NT2/D1 (cell line): ENCODE results near the gene ZNF443.
"Not testable (repeated sequence)": the region's sequence is repeated elsewhere in the genome, so short reads cannot be mapped to it uniquely, and the experiment has no call there.

Source experiments
- DNase-seq: peaks from one replicate; pipeline ENCODE4 v3.0.0-alpha.2; 2011; ENCODE audit warnings: low read depth, low spot score
- H3K27me3 ChIP-seq: 2 replicates; pipeline ENCODE4 v1.6.0; 2011; ENCODE audit warnings: mild to moderate bottlenecking; ENCODE audit not compliant: insufficient read length, insufficient read depth
- H3K36me3 ChIP-seq: 2 replicates; pipeline ENCODE4 v1.6.1; 2011; ENCODE audit warnings: mild to moderate bottlenecking, low read length, mixed read lengths; ENCODE audit not compliant: insufficient read depth, insufficient read length
- H3K4me1 ChIP-seq: 2 replicates; pipeline ENCODE4 v1.5.1; 2011; ENCODE audit not compliant: insufficient read depth, insufficient read length
- H3K4me3 ChIP-seq: 2 replicates; pipeline ENCODE4 v1.5.1; 2011; ENCODE audit warnings: low read depth; ENCODE audit not compliant: insufficient read length
- H3K9ac ChIP-seq: 2 replicates; pipeline ENCODE4 v1.6.0; 2011; ENCODE audit warnings: low read depth; ENCODE audit not compliant: insufficient read length
- H3K9me3 ChIP-seq: 2 replicates; pipeline ENCODE4 v1.5.1; 2011; ENCODE audit warnings: mild to moderate bottlenecking, low read length; ENCODE audit not compliant: insufficient read depth
- SUZ12 ChIP-seq: IDR thresholded peaks from 2 replicates; pipeline ENCODE4 v1.6.1; 2011; ENCODE audit not compliant: insufficient read length, insufficient read depth; ENCODE audit errors: extremely low read depth
- YY1 ChIP-seq: IDR thresholded peaks from 2 replicates; pipeline ENCODE4 v1.6.1; 2011; ENCODE audit not compliant: insufficient read length, insufficient read depth
- ZNF274 ChIP-seq: IDR thresholded peaks from 2 replicates; pipeline ENCODE4 v1.6.1; 2011; ENCODE audit warnings: mild to moderate bottlenecking, low read depth, low read length

The ZNF443 gene

DNA sequence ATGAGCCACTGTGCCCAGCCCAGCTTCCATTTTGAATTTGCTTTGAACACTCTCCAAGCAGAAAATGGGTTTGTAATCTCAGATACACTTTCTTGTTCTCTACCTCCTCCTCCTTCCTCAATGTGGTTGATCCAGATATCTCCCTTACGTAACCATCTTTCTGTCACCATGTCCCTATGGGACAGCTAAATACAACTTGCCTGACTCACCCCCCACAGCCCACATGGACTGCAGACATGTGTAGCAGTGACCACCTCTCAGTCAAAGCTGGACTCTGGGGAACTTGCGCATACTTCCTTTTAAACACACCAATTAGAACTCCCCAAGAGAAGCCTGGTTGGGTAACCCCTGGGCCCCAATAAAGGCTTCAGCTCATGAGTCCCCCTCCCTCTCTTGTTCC is 28.9 kb downstream of the ZNF443 start:
- TF ChIP-seq YY1 (no peak), ZNF274 (no peak), SUZ12 (no peak)
- Histone ChIP-seq H3K4me3 (no peak overlapping the region), H3K4me1 (no peaks in the 10 kb centered on the region), H3K9ac (no peak overlapping the region), H3K27me3 (no peaks in the 10 kb centered on the region), H3K9me3 (peaks cover 6% of the 10 kb centered on the region; the same call in 1 of the 2 replicates), H3K36me3 (no peaks in the 10 kb centered on the region)
- DNase-seq, result no peak

DNA sequence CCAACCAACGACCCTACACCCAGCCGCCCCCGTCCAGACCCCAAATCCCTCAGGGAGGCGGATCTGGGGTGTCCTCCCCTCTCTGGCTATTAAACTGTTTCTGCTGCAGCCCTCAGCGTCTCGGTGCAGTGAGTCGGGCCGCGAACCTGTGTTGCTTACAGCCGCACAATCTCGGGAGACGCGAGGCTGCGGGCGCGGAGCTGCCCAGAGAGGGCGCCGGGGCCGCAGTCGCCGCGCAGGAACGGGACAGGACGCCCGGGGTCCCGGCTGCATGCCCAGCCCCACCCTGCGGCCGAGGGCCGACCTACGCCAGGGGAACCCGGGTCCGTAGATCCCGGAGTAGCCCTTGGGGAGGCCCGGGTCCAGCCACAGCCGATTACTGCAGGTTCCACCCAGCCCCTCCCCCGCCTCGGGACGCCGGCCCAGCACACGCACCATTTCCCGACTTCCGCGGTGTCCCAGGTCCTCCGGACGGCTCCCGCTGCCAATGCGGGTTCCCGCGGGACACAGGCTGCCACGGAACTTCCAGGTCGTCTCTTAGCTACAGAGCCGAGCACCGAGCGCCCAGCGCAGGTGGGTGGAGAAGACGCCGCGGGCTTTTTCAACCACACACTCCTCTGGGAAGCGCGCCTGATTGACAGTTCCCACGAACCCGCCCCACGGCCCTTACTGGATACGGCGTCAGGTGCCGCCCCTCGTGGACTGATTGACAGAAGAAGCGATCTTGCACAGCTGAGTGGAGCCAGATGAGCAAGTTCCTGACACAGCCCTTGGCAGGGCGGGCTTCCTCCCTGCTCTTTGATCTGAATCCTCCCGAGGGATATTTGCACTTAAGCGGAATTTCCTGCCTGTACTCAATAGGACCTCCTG is 40.0 kb downstream of the ZNF443 start, which contains the start of gene ZNF799:
ZNF799 (minus strand) TSS at position 639 of the 870 bp plus-strand sequence; CDS start at position 438, 201 bp downstream.
- DNase-seq, result peak; percentile 90
- H3K36me3 ChIP-seq, result no peaks in the 10 kb centered on the region
- TF ChIP-seq YY1 (no peak), SUZ12 (no peak), ZNF274 (no peak)
- peak within 1 kb of the TSS; percentile 89 for H3K9ac ChIP-seq
- peak within 1 kb of the TSS; percentile 89 for H3K4me3 ChIP-seq
- no peaks in the 10 kb centered on the region for H3K9me3 ChIP-seq
- H3K4me1 ChIP-seq, result no peaks in the 10 kb centered on the region
- no peaks in the 10 kb centered on the region for H3K27me3 ChIP-seq

DNA sequence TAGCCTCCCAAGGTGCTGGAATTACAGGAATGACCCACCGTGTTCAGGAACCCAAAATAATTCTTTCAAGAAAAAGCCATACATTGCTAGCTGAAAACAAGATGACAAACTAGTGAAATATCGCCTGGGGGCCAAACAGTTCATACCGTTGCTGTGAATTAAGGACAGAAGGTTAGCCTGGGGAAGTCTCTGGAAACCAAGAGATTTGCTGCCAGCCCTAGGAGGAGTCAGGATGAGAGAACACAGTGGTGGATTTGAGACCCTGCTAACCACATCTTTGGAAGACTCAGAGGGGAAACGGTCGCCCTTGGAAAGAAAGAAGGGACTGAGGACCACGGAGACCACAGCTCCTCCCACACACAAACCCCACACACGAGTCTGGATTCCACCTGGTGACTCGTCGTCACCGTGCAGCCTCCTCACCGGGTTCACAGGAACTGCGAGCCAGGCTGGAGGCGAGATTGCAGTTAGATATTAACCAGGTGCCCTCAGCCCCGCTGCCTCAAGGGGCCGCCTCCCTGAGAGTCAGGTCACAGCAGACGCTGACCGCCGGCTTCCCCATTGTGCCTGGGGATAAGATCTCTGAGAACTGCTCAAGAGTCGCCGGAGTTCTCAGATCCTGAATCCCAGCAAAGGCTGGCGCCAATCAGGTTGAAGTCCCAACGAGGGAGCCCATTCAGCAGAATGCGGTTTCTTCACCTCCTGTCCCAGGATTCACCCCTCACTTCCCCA is 40.8 kb downstream of the ZNF443 start:
- not testable (repeated sequence) for H3K27me3 ChIP-seq, H3K9me3 ChIP-seq, H3K36me3 ChIP-seq, H3K4me1 ChIP-seq
- H3K4me3 ChIP-seq, result peak overlapping the region; percentile 89
- peak; percentile 25 for DNase-seq
- H3K9ac ChIP-seq, result peak overlapping the region; percentile 89

- not testable (repeated sequence) for DNase-seq
- peaks cover 33% of the 10 kb centered on the region for H3K36me3 ChIP-seq
- 0 out of 2 replicates have a peak, but pooled peaks have one; percentile 39 for TF ChIP-seq ZNF274
Measured at GRCh38 chr19:12391148-12391547, 49.7 kb downstream of the ZNF443 start.

DNA sequence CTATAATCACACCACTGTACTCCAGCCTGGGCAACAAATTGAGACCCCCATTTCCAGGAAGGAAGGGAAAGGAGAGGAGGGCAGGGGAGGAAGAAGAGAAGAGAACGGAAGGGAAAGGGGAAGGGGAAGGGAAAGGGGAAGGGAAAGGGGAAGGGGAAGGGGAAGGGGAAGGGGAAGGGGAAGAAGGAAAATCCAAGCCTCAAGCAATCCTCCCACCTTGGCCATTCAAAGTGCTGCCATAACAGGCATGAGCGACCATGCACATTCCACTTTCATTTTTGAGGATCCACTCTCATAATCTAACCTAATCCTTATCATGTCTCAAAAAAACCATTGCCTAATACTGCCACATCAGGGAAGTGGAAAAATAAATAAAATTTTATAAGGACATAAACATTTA is 54.5 kb downstream of the ZNF443 start:
- not testable (repeated sequence) for DNase-seq, H3K27me3 ChIP-seq, H3K4me3 ChIP-seq, H3K4me1 ChIP-seq, H3K9ac ChIP-seq
- Histone ChIP-seq H3K9me3 (peaks cover 33% of the 10 kb centered on the region), H3K36me3 (peaks cover 23% of the 10 kb centered on the region)

More at GRCh38 chr19:12391148-12391547, 49.7 kb downstream of the ZNF443 start:
- not testable (repeated sequence) for H3K27me3 ChIP-seq, H3K4me1 ChIP-seq, H3K4me3 ChIP-seq, H3K9ac ChIP-seq
- H3K9me3 ChIP-seq, result peaks cover 47% of the 10 kb centered on the region

GRCh38 chr19:12380444-12380737 is 60.4 kb downstream of the ZNF443 start:
- no peak for DNase-seq
- H3K9me3 ChIP-seq, result peaks cover 49% of the 10 kb centered on the region
- TF ChIP-seq ZNF274 (no peak), YY1 (no peak), SUZ12 (no peak)

GRCh38 chr19:12379732-12380443 is 60.9 kb downstream of the ZNF443 start:
- H3K9ac ChIP-seq, result no peak overlapping the region
- no peaks in the 10 kb centered on the region for H3K27me3 ChIP-seq
- peaks cover 5% of the 10 kb centered on the region for H3K36me3 ChIP-seq
- no peak for DNase-seq
- peaks cover 49% of the 10 kb centered on the region for H3K9me3 ChIP-seq
- no peak overlapping the region for H3K4me3 ChIP-seq
- no peaks in the 10 kb centered on the region for H3K4me1 ChIP-seq
- TF ChIP-seq ZNF274, result peak; percentile 57
- no peak for TF ChIP-seq YY1

More at GRCh38 chr19:12380444-12380737, 60.4 kb downstream of the ZNF443 start:
- Histone ChIP-seq H3K27me3 (no peaks in the 10 kb centered on the region), H3K36me3 (peaks cover 5% of the 10 kb centered on the region), H3K4me1 (no peaks in the 10 kb centered on the region), H3K4me3 (no peak overlapping the region), H3K9ac (no peak overlapping the region)
